GM23338 (cell line): Measurements from ENCODE around the gene PIK3C2B.

Source experiments
- CREB1 ChIP-seq: fragments of 250-450 bp; sonication (Bioruptor Pico); IDR thresholded peaks from 2 replicates; pipeline ENCODE4 v1.5.0; 2020; ENCODE audit warnings: low read depth, mild to moderate bottlenecking, moderate library complexity
- EZH2 ChIP-seq: fragments of 200-600 bp; sonication (generic); IDR thresholded peaks from one replicate; pipeline ENCODE4 v1.8.0; 2017; ENCODE audit warnings: antibody characterized with exemption, mild to moderate bottlenecking, low read depth; ENCODE audit not compliant: unreplicated experiment
- EZH2phosphoT487 ChIP-seq: fragments of 200-600 bp; sonication (generic); IDR thresholded peaks from one replicate; pipeline ENCODE4 v1.8.1; 2018; ENCODE audit warnings: antibody characterized with exemption; ENCODE audit not compliant: unreplicated experiment
- JUNB ChIP-seq: IDR thresholded peaks from one replicate; pipeline ENCODE4 v1.6.1; 2016; ENCODE audit warnings: antibody characterized with exemption; ENCODE audit not compliant: unreplicated experiment
- STAT1 ChIP-seq: IDR thresholded peaks from one replicate; pipeline ENCODE4 v1.6.1; 2016; ENCODE audit warnings: antibody characterized with exemption; ENCODE audit not compliant: unreplicated experiment
- TF ChIP-seq, protein P1 (sequence below), 2 experiments: fragments of 200-600 bp in 1 of 2; sonication (generic) in 1 of 2; conservative IDR thresholded peaks; 2 replicates each; pipeline versions ENCODE4 v1.5.1 to v1.6.1; 2016 to 2017; ENCODE audit warnings: antibody characterized with exemption in 2 of 2, low read depth in 2 of 2, mild to moderate bottlenecking in 2 of 2, moderate library complexity in 1 of 2
- TF ChIP-seq, protein P2 (sequence below): IDR thresholded peaks from one replicate; pipeline ENCODE4 v1.6.1; 2018; ENCODE audit warnings: antibody characterized with exemption; ENCODE audit not compliant: unreplicated experiment

DNA sequence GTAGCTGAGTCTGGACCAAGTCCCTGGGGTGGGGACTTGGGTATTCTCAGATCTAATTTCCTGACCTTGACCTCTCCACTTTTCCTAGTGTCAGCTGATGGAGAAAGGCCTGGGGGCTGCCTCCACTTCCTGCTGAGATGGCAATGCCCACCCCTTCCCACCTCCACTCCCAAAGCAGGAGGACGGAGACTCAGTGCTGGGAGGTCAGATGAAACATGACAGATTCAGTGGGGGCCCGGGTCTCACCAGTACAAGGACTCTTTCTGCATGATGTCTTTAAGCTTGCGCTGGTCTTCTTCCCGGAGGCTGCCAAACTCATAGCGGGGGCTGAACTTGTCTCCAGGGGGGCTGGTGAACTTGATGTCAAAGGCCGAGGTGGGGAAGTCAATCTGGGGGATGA is 47.4 kb downstream of the PIK3C2B start:
- TF ChIP-seq, protein P1, sequence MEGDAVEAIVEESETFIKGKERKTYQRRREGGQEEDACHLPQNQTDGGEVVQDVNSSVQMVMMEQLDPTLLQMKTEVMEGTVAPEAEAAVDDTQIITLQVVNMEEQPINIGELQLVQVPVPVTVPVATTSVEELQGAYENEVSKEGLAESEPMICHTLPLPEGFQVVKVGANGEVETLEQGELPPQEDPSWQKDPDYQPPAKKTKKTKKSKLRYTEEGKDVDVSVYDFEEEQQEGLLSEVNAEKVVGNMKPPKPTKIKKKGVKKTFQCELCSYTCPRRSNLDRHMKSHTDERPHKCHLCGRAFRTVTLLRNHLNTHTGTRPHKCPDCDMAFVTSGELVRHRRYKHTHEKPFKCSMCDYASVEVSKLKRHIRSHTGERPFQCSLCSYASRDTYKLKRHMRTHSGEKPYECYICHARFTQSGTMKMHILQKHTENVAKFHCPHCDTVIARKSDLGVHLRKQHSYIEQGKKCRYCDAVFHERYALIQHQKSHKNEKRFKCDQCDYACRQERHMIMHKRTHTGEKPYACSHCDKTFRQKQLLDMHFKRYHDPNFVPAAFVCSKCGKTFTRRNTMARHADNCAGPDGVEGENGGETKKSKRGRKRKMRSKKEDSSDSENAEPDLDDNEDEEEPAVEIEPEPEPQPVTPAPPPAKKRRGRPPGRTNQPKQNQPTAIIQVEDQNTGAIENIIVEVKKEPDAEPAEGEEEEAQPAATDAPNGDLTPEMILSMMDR (conservative IDR thresholded peaks at IDR 0.05; ENCODE audit: low read depth in 2 of 2): no peak
- TF ChIP-seq EZH2: no peak
- TF ChIP-seq EZH2phosphoT487: no peak
- TF ChIP-seq CREB1: no peak
- TF ChIP-seq STAT1: no peak
- TF ChIP-seq JUNB: no peak
- TF ChIP-seq, protein P2, sequence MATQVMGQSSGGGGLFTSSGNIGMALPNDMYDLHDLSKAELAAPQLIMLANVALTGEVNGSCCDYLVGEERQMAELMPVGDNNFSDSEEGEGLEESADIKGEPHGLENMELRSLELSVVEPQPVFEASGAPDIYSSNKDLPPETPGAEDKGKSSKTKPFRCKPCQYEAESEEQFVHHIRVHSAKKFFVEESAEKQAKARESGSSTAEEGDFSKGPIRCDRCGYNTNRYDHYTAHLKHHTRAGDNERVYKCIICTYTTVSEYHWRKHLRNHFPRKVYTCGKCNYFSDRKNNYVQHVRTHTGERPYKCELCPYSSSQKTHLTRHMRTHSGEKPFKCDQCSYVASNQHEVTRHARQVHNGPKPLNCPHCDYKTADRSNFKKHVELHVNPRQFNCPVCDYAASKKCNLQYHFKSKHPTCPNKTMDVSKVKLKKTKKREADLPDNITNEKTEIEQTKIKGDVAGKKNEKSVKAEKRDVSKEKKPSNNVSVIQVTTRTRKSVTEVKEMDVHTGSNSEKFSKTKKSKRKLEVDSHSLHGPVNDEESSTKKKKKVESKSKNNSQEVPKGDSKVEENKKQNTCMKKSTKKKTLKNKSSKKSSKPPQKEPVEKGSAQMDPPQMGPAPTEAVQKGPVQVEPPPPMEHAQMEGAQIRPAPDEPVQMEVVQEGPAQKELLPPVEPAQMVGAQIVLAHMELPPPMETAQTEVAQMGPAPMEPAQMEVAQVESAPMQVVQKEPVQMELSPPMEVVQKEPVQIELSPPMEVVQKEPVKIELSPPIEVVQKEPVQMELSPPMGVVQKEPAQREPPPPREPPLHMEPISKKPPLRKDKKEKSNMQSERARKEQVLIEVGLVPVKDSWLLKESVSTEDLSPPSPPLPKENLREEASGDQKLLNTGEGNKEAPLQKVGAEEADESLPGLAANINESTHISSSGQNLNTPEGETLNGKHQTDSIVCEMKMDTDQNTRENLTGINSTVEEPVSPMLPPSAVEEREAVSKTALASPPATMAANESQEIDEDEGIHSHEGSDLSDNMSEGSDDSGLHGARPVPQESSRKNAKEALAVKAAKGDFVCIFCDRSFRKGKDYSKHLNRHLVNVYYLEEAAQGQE: no peak
